NCI-H82 treated with DMSO at 0.1 percent for 48 hours (cell line): ENCODE data around the gene VIM.
A peak's percentile ranks its signal among the peaks of the same experiment; 100 is the strongest.
"Not testable (repeated sequence)": the region's sequence is repeated elsewhere in the genome, so short reads cannot be mapped to it uniquely, and the experiment has no call there.

Source experiments
- DNase-seq: peaks from one replicate; lab custom pipeline; 2025; ENCODE audit not compliant: unreplicated experiment; lab: John Stamatoyannopoulos, UW

Gene VIM

DNA sequence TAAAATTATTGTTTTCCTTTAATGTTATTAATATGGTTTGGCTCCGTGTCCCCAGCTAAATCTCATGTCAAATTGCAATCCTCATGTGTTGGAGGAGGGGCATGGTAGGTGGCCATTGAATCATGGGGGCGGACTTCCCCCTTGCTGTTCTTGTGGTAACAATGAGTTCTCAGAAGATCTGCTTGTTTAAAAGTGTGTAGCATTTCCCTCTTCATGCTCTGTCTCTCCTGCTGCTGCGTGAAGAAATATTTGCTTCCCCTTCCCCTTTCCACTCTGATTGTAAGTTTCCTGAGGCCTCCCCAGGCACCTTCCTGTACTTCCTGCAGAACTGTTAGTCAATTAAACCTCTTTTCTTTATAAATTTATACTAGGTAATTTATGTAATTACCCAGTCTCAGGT is 27.5 kb downstream of the VIM start:
- DNase-seq: no peak

DNA sequence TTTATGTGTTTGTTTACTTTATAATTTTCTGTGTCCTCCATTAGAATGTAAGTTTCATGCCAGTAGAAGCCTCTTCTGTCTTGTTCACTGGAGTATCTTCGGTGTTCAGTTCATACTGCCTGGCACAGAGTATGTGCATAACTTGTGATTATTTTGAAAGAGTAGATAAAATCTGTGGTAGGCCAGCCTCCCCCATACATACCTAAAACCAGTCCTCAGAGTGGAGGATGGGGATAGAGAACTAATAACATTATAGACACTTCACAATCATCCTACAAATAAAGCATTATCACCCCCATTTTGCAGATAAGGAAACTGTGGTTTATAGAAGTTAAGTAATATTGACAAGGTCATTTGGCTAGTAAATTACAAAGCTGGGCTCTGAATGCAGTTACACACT is 28.0 kb downstream of the VIM start:
- DNase-seq: no peak

DNA sequence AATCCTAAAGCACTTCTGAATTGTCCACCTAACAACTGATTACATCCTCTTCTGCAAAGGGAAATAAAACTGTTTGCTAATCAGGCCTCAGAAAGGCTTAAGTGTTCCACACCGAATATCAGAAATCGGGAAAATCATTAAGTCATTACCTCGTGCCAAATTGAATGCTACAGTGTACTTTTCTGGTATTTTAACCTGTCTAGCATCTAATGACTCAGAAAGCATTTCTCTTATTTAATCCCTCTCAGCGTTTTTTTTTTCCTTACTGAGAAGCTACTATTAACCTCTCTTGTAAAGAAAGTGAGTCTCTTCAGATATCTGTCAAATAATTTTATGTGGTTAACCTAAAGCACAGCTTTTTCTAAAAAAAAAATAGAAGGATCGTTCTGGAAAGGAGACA is 28.6 kb downstream of the VIM start:
- no peak for DNase-seq

DNA sequence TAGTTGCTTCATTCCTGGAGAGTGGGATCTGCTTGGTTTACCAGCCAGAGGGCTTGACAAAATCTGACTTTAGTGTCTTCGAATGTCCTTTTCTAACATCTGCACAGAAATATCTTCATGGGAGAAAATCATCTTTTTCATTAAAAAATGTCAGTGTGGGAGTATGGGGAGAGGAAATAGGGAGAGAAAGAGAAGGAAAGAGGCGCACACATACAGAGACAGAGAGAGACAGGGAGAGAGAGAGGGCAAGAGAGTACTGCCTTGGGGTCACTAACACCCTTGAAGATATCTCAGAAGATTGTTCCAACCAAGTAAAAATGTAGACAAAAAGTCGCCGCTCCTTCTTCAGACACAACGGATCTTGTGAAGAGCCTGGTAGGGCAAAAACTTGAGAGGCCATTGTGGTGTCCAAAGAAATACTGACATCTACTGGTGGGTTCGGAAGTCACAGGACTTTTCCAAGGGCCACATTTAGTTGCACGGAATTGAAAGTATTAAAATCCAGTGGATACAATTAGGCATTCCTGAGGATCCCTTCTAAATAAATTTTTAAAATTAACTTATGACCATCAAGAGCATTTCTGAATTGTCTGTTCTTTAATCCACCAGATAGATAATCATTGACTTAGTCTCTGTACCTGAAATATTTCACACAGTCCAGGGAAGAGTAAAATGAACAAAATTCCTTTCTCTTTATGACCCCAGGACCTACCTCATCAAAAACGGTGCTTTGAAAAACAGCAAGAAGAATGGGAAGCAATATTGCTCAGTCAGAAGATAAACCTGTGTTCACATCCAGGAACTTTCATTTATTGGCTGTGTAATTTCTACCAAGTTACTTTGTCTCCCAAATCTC is 29.7 kb downstream of the VIM start:
- peak; percentile 26 for DNase-seq

DNA sequence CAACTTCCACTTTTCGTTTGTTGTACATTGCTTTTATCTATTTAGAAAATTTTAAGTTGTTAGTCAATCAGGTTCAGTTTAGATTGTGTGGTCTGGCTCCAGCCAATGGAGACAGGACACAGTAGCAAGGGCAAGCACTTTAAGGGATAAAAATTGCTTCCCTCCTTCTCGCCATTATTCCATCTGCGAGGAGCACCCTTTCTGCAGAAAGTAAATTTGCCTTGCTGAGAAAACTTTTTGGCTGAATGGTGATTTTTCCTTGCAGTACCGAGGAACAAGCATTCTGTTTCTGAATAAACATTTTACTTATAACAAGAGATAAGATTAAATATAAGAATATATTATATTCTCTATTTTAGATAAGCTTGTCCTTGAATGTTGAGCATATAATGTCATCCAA is 34.5 kb downstream of the VIM start:
- DNase-seq: no peak

DNA sequence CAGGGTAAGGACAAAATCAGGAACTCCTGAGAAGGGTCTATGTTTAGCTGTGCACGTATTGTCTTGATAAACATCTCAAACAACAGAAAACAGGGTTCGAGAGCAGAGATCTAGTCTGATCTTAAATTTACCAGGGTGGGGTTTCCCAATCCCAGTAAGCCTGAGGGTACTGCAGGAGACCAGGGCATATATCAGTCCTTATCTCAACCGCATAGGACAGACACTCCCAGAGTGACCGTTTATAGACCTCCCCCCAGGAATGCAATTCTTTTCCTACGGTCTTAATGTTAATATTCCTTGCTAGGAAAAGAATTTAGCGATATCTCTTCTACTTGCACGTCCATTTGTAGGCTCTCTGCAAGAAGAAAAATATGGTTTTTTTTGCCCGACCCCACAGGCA is 35.5 kb downstream of the VIM start:
- no peak for DNase-seq

DNA sequence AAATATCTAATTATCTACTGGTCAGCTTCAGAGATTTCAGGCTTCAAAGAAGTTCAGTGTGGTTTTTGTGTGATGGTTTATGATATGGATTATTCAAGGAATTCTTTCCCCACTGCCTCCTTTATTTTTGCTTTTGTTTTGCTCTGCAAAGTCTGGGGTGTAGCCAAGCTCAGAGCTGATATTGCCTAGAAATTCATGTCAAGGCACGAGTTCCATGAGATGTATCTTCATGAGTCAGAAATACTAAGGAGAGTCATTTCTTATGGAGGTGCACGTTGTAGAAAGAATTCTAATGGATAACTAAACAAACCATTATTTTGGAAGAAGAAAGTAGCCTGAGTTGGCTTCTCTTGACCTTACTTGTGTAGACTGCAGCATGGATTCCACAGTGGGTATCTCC is 37.4 kb downstream of the VIM start:
- DNase-seq: no peak

DNA sequence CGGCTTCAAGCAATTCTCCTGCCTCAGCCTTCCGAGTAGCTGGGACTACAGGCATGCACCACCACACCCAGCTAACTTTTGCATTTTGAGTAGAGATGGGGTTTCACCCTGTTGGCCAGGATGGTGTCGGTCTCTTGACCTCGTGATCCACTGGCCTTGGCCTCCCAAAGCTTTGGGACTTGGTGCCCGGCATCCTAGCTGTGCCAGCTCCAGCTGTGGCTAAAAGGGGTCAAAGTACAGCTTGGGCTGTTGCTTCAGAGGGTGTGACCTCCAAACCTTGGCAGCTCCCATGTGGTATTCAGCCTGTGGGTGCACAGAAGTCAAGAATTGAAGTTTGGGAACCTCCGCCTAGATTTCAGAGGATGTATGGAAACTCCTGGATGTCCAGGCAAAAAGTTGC is 38.5 kb downstream of the VIM start:
- DNase-seq: not testable (repeated sequence)

DNA sequence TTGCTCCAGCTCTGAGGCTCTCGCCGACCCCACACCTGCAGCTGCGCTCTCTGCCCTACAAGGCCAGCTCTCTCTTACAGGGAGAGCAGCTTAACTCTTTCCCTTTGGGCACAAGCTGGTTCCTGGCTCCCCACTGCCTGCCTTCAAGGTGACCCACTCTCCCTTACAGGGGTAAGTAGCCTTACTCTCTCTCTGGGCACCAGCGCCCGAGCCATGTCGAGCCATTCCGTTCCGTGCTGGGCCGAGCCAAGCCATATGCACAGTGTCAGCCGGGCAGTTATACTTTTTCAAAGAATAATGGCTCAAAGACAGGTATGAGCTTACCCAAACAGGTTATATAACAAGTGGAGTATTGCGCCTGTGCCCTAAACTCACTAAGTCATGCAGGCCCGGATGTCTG is 44.6 kb downstream of the VIM start:
- no peak for DNase-seq

DNA sequence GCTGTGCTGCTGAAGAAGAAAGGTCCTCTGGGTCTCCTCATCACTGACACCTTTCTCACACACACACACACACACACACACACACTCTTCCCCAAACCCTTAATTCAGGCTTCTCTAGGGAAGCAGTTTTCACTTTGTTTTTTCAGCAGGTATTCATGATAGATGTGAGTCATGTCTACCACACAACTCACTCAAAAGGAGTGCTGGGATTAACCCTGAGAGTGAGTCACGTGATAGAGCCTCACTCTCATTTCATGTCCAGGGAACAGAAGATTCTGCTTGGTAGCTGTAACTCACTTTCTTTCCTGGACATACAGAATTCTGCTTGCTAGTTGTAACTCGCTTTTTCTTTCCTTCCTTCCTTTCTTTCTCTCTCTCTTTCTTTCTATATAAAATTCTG is 45.4 kb downstream of the VIM start:
- DNase-seq: no peak

DNA sequence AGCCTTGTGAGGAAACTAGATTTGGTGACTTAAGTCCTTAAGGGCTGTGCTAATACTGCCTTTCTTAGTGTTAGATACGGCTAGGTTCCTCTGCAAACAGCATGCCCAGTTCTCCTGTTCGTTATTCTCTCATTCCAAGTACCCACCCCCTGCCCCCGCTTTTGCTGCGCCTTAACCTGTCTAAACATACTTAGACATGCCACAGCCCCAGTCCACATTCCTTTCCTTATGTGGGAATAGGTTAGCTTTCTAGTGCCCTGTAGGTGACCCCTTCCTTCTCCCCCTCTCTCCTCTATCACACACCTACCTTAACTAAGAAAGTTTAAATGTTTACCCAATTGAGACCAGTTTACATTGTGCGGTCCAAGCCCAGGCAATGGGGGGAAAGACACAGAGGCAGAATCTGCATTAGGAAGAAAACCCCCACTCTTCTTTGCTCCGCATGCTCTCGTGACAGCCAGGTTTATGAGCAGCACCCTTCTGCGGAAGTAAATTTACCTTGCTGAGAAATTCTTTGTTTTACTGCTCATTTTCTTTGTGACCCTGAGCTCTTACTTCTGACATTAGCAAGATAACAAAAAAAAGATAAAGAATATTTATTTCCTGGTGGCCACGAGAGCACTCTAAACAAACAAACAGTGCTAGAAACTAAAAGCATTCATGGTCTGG is 48.8 kb downstream of the VIM start:
- DNase-seq: no peak

DNA sequence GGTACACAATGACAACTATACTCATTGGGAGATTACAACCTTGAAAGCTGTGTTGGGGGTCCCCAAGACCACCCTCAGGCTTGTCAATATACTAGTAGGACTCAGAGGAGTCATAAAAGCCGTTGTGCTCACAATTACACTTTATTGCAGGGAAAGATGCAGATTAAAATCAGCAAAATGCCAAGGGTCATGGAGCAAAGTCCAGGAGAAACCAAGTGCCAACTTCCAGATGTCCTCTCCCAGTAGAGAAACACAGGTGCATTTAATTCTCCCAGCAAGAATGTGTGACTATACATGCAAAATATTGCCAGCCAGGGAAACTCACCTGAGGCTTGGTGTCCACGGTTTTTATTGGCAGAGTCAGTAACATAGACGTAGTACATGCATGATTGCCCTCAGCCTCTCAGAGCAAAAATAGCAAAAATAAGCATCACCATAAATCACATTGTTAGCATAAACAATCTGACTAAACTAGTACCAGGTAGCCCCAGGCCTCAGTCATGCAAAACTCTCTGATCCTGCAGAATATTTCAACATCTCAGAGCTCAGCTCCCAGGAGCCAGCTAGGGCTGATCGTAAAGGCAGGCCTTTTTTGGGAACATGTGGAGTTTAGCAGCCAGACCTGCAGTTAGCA is 50.7 kb downstream of the VIM start:
- DNase-seq: no peak

DNA sequence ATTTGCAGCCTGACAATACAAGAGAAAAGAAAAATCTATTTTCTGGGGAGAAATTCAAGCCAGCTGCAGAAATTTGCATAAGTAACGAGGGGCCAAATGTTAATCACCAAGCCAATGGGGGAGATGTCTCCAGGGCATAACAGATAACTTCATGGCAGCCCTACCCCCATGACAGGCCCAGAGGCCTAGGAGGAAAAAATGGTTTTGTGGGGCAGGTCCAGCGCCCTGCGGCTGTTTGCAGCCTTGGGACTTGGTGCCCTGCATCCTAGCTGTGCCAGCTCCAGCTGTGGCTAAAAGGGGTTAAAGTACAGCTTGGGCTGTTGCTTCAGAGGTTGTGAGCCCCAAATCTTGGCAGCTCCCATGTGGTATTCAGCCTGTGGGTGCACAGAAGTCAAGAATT is 54.3 kb downstream of the VIM start:
- no peak for DNase-seq

DNA sequence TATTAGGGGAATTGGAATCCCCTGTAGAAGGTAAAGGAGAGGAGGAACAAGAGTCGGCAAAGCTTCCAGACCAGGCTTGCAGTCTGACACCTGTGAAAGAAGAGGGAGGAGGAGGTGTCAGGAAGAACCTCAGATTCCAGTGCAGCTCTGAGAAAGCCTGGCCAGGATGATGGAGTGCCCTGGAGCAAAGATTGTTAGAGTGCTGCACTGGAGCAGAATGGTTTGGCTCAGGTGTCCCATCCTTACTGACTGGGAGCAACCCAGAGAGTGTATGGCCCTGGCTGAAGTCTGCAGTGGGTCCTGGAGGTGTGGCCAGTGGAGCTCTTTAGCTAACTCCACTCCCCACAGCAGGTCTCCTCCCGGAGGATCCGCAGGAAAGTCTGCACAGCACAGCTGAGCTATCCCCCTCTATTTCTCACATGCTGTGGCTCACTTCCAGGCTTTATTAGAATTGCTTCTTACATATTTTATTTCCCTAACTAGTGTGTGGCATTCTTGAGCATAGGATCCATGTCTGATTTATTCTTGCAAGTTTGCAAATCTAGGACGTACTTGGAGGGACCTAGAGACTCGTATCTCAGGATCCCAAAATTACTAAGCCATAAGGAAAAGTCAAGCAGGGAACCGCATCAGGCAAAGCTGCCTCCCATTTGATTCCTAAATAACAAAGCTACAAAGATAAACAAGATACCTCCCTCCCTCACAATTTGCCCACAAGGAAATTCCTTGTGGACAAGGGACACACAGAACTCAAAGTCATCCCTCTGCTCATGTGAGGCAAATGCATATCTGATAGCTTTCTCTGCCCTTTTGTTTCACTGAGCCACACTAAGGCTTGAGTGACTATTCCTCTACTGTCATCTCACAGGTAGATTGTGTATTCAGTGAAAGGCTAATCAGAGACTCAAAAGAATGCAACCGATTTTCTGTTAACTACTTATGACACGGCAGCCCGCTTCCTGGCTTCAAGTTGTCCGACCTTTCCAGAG is 58.8 kb downstream of the VIM start:
- DNase-seq: no peak
